Ishikawa (cell line): ENCODE measurements around the gene DVL3.

Experiments used
- CEBPB ChIP-seq: IDR thresholded peaks from 2 replicates; pipeline ENCODE4 v1.6.1; 2012
- CREB1 ChIP-seq: IDR thresholded peaks from 2 replicates; pipeline ENCODE4 v1.6.1; 2012; ENCODE audit warnings: low read depth
- EGR1 ChIP-seq: IDR thresholded peaks from 2 replicates; pipeline ENCODE4 v1.6.1; 2012
- EP300 ChIP-seq: IDR thresholded peaks from 2 replicates; pipeline ENCODE4 v1.6.1; 2012; ENCODE audit warnings: borderline replicate concordance
- FOXM1 ChIP-seq: IDR thresholded peaks from 2 replicates; pipeline ENCODE4 v1.6.1; 2012; ENCODE audit warnings: low read depth, borderline replicate concordance
- MAX ChIP-seq: IDR thresholded peaks from 2 replicates; pipeline ENCODE4 v1.6.1; 2012
- NFIC ChIP-seq: IDR thresholded peaks from 2 replicates; pipeline ENCODE4 v1.6.1; 2012
- RAD21 ChIP-seq: IDR thresholded peaks from 2 replicates; pipeline ENCODE4 v1.6.1; 2012; ENCODE audit warnings: low read depth
- REST ChIP-seq: IDR thresholded peaks from 2 replicates; pipeline ENCODE4 v1.6.1; 2012; ENCODE audit warnings: low read depth, mild to moderate bottlenecking
- TAF1 ChIP-seq: IDR thresholded peaks from 2 replicates; pipeline ENCODE4 v1.6.1; 2012; ENCODE audit warnings: low read depth, mild to moderate bottlenecking
- TEAD4 ChIP-seq: IDR thresholded peaks from 2 replicates; pipeline ENCODE4 v1.6.1; 2012
- USF1 ChIP-seq: IDR thresholded peaks from 2 replicates; pipeline ENCODE4 v1.6.1; 2012
- YY1 ChIP-seq: IDR thresholded peaks from 2 replicates; pipeline ENCODE4 v1.6.1; 2012; ENCODE audit warnings: low read depth
- ZBTB7A ChIP-seq: IDR thresholded peaks from 2 replicates; pipeline ENCODE4 v1.6.1; 2012; ENCODE audit warnings: low read depth

The DVL3 gene

GRCh38 chr3:184200825-184201224, 45.6 kb downstream of the DVL3 start:
- no peak for TF ChIP-seq TEAD4
- TF ChIP-seq EP300 = no peak
- TF ChIP-seq MAX = no peak
- TF ChIP-seq FOXM1 = no peak
- TF ChIP-seq TAF1 = no peak
- TF ChIP-seq NFIC = no peak
- TF ChIP-seq YY1 = no peak
- TF ChIP-seq RAD21 = no peak
- TF ChIP-seq ZBTB7A = no peak
- TF ChIP-seq CEBPB = no peak
- TF ChIP-seq USF1 = no peak

GRCh38 chr3:184203526-184203925, 48.3 kb downstream of the DVL3 start:
- TF ChIP-seq USF1 (no peak), YY1 (no peak), EGR1 (no peak), NFIC (no peak), TAF1 (no peak), CEBPB (no peak), EP300 (no peak), REST (no peak), MAX (no peak), TEAD4 (no peak), CREB1 (no peak)

- TF ChIP-seq YY1 = no peak
- no peak for TF ChIP-seq CREB1
- TF ChIP-seq ZBTB7A = no peak
Measured at GRCh38 chr3:184209146-184209923, 54.2 kb downstream of the DVL3 start.

GRCh38 chr3:184211297-184211696, 56.1 kb downstream of the DVL3 start:
- TF ChIP-seq FOXM1 = no peak

- no peak for TF ChIP-seq YY1
- TF ChIP-seq NFIC = no peak
- TF ChIP-seq EP300 = no peak
Measured at GRCh38 chr3:184211718-184212117, 56.5 kb downstream of the DVL3 start.

- TF ChIP-seq CEBPB (no peak), YY1 (no peak), CREB1 (no peak), EGR1 (no peak), TEAD4 (no peak), REST (no peak), USF1 (no peak)
Measured at GRCh38 chr3:184218814-184219213, 63.6 kb downstream of the DVL3 start.

GRCh38 chr3:184222521-184222920, 67.3 kb downstream of the DVL3 start:
- TF ChIP-seq ZBTB7A = no peak
- no peak for TF ChIP-seq RAD21
- TF ChIP-seq YY1 = no peak
- TF ChIP-seq CREB1 = no peak
- TF ChIP-seq EP300 = no peak
- TF ChIP-seq REST = no peak
- TF ChIP-seq TAF1 = no peak
- no peak for TF ChIP-seq FOXM1
- no peak for TF ChIP-seq MAX
